GM10248 (cell line): ENCODE measurements around the gene AP4M1.

Experiments
- CTCF ChIA-PET: fragments of 300-600 bp; sonication (Branson Sonifier 250); formaldehyde crosslinking; extraction: SDS; loops from one replicate; lab custom pipeline; 2021; ENCODE audit warnings: antibody characterized with exemption; lab: Yijun Ruan, JAX
- POLR2A ChIA-PET: fragments of 350-650 bp; sonication (Branson Sonifier 250); formaldehyde crosslinking; extraction: SDS; loops from one replicate; lab custom pipeline; 2020; ENCODE audit warnings: antibody characterized with exemption; lab: Yijun Ruan, JAX
- DNase-seq: peaks from one replicate; pipeline ENCODE4 v3.0.0; 2012; ENCODE audit errors: extremely low spot score
- CTCF ChIP-seq: IDR thresholded peaks from 2 replicates; pipeline ENCODE4 v1.5.1; 2012; ENCODE audit warnings: mild to moderate bottlenecking, low read depth; ENCODE audit errors: extremely low read depth, missing control alignments, control extremely low read depth

The AP4M1 gene

DNA sequence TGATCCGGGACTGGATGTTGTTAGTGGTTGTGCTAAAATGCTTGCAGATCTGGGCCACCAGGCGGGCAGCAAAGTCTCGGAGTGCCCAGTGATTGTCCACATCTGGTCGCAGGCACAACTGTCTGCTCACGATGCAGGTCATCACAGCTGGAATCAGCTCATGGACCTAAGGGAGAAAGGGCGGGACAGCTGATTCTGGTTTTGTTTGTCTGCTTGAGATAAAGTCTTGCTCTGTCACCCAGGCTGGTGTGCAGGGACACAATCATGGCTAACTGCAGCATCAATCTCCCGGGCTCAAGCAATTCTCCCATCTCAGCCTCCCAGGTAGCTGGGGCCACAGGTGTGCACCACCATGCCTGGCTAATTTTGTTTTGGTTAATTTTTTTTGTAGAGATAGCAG lies 9.7 kb downstream of the AP4M1 start:
- DNase-seq, result no peak
- POLR2A ChIA-PET, result no interaction called here
- CTCF ChIA-PET, result interaction anchor here (0.8 to 2.7 kb wide), 3 partner anchors 9 to 20 kb away, joined by 3 to 14 read pairs (median 3); partner anchors contain the start of genes AP4M1 and MCM7

GRCh38 chr7:100111914-100112313 lies 10.5 kb downstream of the AP4M1 start:
- no peak for DNase-seq
- ChIA-PET CTCF (interaction anchor here (0.8 to 2.7 kb wide), 3 partner anchors 10 to 29 kb away, joined by 3 to 14 read pairs (median 3); partner anchors contain the start of genes AP4M1 and MCM7), POLR2A (no interaction called here)
- no peak for TF ChIP-seq CTCF

More for the DNA sequence above, 9.7 kb downstream of the AP4M1 start:
- TF ChIP-seq CTCF, result no peak

DNA sequence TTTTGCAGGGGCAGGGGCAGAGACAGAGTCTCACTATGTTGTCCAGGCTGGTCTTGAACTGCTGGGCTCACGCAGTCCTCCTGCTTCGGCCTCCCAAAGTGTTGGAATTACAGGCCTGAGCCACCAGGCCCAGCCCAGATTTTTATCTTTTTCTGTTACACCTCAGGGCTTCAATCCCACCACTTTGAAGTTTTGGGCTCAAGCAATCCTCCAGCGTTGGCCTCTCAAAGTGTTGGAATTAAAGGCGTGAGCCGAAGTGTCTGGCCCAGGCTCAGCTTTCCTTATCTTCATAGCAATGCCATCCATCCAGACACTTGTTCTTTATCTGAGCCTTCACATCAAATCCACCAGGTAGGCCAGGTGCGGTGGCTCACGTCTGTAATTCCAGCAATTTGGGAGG lies 13.6 kb downstream of the AP4M1 start:
- POLR2A ChIA-PET, result no interaction called here
- no peak for TF ChIP-seq CTCF
- CTCF ChIA-PET, result interaction anchor here (1.2 to 2.7 kb wide), 3 partner anchors 10 to 17 kb away, joined by 3 to 9 read pairs (median 5); no protein-coding TSS in a partner anchor
- no peak for DNase-seq

DNA sequence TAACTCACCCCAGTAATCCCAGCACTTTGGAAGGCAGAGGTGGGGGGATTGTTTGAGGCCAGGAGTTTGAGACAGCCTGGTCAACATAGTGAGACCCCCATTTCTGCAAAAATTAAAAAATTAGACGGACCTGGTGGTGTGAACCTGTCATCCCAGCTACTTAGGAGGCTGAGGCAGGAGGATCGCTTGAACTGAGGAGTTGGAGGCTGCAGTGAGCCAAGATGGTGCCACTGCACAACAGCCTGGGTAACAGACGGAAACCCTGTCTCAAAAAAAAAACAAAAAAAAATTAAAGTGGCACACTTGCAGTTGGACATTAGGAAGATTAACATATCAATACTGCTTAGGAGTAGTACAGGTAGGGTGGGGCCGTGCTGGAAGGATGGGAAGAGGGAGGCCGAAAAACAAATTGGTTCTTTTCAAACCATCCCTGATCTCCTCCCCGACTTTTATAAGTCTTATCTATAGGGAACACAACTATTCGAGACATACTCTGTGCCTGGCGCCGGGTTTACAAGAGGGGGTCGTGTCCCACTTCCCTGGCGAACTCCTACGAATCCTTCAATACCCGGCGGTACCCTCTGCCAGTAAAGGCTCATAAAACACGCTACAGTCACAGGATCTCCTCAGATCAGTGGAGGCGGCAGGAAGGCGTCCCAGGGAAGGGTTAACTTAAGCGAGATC lies 17.1 kb downstream of the AP4M1 start:
- ChIA-PET POLR2A (no interaction called here), CTCF (no interaction called here)
- no peak for TF ChIP-seq CTCF
- no peak for DNase-seq

DNA sequence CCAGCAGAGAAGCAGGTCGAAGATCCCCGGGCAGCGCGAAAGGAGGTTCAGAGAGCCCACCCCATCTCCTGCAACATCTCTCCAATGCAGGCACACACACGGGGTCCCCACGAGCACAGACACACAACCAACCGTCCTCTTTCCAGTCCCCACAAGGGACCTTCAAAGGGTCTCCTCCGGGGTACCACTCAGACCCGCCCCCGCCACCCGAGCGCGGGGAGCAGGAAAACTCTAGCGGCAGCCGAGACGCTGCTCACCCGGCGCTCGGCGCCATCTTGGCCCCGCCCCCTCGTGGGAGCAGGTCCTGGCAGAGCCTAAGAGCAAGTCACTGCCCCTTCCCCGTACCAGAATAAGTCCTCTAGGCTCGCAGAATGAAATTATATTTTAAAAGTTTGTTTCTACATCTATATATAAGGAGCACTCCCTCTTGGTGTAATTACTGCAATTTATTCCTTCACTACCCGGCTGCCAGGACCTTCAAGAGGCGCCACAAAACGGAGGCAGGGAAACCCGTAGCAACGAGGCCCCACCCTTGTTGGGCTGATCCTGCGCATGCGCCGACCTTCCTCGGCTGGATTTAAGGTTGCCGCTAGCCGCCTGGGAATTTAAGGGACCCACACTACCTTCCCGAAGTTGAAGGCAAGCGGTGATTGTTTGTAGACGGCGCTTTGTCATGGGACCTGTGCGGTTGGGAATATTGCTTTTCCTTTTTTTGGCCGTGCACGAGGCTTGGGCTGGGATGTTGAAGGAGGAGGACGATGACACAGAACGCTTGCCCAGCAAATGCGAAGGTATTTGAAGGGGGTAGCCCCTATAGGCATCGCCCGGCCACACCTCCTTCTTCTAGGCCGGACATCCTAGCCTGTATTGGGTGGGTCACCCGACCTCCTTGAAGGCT lies 17.9 kb downstream of the AP4M1 start, which contains the start of the genes CNPY4 and TAF6:
TSS of gene CNPY4 (plus strand) at position 563 of the 898 bp plus-strand sequence. CDS start at position 674, 111 bp downstream.
TSS of gene TAF6 (minus strand) at position 287 of the 898 bp plus-strand sequence. CDS start 5,149 bp downstream, outside the sequence.
- DNase-seq, result peak; percentile 99
- ChIA-PET CTCF (interaction anchor here (6.3 kb wide), 1 partner anchor 13 kb away, joined by 53 read pairs; no protein-coding TSS in a partner anchor), POLR2A (no interaction called here)
- TF ChIP-seq CTCF, result no peak
